GM19324 (cell line): ENCODE measurements around the gene IRF4.

ENCODE experiments used
- ATAC-seq: cut with Tn5 transposase; IDR thresholded peaks from one replicate; pipeline ENCODE4 v1.9.1; 2021; ENCODE audit warnings: mild to moderate bottlenecking, moderate library complexity; ENCODE audit not compliant: unreplicated experiment, low FRiP score

Gene IRF4

DNA sequence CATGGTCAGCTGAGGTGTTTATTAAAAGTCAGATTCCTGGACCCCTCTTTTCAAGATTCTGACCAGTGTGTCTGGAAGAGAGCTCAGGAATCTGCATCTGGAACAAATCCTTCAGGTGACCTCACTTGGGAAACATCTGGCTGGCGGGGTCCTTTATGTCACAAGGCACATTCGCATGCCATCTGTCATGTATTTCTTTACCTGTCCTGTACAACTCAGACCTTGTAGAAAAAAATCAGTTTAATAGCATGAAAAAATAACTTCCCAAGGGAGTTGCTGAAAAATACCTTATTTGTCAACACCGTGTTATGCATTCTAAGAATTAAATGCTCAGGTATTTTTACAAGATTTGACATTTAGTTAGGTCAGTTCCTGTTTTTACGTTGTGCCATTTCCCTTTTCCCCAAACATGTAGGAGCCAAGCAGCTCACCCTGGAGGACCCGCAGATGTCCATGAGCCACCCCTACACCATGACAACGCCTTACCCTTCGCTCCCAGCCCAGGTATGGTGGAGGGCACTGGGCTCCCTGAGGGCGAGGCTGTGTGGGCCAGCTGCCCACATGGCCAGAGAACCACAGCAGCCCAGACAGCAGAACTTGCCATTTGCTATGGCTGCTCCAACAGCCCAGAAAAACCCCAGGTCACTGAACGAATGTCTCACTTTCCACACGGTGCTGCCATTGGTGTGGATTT is 4.0 kb downstream of the IRF4 start:
- ATAC-seq = no peak

DNA sequence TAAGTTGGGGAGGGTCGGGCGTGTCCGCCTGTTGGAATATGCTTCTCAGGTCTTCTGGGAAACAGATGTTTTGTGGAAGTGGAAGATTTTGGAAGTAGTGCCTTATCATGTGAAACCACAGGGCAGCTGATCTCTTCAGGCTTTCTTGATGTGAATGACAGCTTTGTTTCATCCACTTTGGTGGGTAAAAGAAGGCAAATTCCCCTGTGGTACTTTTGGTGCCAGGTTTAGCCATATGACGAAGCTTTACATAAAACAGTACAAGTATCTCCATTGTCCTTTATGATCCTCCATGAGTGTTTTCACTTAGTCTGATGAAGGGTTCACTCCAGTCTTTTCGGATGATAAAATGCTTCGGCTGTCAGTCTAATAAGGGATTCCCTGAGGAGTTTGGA is 4.6 kb downstream of the IRF4 start:
- no peak for ATAC-seq

DNA sequence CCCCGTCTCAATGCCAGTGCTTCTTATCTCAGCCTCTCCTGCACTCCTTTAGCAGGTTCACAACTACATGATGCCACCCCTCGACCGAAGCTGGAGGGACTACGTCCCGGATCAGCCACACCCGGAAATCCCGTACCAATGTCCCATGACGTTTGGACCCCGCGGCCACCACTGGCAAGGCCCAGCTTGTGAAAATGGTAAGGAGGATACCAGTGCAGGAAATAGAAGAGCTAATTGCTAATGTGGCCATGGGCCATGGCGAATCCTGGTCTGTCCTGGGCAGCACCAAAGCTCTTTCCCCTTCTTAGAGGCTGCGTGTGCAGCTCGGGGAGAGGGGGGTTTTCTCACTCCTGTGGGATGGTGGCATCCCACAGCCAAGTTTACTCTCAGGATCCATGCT is 5.5 kb downstream of the IRF4 start:
- no peak for ATAC-seq

DNA sequence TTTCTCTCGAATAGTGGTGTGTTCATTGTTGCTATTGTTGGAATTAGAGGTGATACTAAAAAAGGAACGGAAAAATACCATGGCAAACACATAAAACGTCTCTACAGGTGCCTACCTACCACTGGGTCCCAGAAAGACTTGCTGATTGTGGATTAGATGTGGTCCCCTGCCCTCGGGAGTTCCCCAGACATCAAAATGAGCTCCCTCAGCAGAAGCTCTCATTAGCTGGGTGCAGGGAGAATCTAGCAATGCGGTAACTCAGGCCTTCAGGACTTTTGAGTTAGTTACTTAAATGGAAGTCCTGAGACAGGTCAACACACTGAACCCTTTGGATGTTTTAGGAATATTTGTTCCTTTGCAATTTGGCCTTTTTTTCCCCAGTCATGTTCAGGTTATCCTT is 6.1 kb downstream of the IRF4 start:
- ATAC-seq = no peak

DNA sequence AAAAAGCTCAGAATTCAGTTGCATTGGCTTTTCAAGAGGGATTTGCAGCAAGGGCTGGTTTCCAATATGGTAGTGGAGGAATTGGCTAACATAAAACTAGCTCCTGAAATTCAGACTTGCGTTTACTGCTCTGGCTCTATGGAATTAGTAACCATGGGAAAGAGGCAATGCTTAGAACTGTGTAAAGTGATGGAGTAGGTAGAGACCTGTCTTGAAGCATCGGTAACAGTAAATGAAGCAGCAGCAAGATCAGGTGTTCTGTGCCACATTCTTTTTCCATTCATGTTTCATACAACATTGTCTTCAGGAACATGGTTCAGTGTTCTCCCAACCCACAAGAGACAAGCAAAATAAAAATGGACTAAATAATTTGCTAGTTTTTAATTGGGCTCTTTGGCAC is 6.5 kb downstream of the IRF4 start:
- ATAC-seq = no peak

DNA sequence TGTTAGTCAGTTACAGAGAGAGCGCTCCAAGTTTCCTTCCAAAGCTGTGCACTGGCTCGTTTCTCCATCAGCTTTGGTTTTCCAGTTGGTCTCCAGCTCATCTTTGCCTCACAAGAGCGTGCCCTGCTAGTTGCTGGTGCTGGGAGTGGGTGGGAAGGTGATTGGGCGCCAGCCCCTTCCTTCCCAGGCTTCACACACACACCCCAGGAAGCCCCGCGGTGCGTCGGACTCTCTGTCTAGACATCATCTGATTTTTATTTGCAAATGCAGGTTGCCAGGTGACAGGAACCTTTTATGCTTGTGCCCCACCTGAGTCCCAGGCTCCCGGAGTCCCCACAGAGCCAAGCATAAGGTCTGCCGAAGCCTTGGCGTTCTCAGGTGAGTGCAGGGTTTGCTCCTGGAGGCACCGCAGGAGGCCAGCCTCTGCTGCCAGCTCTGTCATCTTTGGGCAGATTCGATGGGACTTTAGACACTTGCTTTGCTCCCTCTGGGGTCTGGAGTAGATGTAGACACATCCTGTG is 7.1 kb downstream of the IRF4 start:
- no peak for ATAC-seq

DNA sequence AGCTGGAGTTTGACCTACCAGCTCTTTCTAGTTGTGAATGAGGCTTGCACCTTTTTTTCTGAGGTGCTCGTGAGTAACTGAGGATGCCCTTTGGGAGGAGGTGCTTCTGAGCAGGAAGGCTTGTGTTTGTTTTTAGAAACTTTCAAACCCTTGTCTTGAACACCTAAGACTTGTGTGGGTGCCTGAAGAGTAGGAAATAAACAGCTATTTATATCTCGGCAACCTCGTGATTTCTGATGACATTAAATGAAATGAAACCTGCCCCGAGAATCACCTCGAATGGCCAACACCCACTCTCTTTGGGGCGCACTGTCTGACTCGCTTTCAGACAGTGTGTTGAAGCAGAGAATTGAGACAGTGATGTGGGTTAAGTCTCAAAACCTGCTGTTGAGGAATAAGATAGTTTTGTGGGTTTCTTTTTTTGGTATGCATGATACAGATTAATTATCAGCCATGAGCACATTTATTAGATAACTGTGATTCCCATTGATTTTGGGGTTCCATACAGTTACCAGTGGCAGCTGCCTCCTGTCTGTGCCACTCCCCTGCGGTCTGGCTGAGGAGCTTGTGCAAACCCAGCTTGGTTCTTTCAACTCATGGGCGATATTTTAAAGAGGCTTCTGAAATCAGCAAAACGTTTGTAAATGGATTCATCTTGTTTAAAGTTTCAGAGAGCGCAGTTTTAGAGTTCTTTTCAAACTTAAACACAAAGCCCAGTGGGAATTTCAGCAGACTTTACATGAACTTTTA is 8.4 kb downstream of the IRF4 start:
- ATAC-seq = no peak

DNA sequence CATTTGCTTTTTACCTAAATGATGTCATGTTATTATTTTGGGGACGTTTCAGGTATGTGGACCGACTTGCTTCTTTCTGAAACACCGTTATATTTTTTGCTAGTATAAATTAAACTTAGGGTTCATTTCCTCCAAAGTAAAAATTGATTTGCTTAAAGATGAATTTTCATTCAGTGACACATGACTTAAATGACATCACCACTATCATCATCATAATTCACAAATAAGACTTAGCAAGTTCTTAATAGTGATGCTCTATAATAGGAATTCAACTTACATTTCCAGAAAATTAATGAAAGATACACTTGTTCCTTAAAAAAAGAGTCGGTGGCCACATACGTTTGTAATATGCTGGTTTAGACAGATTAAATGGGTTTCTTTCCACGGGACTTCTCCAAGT is 9.3 kb downstream of the IRF4 start:
- ATAC-seq = no peak

DNA sequence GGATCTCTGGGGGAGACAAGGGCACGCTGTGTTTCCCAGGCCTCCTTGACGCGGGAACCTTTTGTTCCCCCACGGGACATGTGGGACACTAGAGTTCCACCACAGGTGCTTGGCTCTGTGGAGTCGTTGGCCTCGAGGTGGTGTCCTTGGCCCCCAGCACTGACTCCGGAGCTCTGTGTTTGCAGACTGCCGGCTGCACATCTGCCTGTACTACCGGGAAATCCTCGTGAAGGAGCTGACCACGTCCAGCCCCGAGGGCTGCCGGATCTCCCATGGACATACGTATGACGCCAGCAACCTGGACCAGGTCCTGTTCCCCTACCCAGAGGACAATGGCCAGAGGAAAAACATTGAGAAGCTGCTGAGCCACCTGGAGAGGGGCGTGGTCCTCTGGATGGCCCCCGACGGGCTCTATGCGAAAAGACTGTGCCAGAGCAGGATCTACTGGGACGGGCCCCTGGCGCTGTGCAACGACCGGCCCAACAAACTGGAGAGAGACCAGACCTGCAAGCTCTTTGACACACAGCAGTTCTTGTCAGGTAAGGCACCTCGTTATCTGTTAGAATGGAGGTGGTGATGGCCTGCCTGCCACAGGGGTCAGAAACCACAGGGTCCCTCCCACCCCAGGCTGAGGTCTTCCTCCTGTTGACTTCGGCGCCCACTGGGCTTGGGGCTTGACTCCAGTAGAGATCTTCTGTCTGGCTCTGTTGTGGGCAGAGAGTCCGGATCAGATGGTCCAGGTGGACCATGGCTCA is 9.9 kb downstream of the IRF4 start:
- no peak for ATAC-seq

DNA sequence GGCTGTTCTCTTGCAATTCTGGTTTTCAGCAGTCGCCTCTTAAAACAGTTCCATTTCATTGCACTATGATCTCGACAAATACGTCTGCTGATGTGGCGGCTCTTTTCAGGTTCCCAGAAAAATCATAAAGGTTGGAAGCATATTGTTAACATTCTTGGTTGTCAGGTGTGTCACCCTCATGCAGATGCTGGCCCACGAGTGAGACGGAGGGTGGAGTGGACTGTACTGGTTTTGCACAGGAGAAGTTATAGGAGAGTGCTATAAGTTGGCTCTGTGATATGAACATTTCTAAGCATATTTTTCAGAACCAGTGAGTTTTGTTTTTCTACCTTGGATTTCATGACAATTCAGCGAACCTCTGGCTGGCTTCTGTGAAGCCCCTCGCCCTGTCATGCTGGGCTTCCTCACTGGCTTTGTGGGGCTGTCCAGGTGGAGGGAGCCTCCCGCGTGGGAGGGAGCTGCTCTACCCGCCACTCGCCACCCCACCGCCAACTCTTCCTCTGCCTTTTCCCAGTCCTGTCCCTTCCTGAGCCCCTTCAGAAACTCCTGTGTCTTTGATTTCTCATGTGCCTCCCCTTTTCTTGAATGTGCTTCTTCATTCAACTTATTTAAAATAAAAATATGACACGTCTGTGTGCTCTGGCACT is 10.6 kb downstream of the IRF4 start:
- ATAC-seq = no peak

DNA sequence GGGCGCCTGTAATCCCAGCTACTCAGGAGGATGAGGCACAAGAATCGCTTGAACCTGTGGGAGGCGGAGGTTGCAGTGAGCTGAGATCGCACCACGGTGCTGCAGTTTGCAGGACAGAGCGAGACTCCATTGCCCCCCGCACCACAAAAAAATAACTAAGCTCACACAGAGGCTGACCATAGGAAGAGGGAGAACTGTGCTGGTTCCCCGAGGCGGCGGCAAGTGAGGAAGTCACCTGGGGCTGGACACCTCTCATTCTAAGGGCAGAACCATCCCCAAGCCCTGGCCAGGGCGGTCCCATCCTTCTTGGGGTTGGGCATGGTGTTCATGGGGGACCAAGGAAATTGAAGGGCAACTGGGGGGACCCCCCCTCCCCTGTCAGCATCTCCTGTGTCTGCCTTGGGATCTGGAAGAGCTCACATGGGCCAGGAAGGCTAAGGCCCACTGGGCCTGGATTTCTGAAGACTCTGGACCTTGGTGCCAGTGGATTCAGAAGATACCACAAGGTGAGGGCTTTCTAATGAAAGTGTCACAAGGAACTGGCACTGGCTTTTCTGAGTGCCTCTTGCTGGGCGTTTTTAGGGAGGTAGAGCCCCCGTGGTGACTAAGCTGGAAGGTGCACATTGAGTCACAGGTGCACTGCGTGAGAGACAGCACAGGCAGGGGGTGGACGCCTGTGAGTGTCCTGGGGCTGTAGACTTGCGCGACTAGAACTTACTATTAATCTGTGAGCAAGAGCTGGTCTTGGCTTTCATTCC is 11.5 kb downstream of the IRF4 start:
- ATAC-seq = no peak

DNA sequence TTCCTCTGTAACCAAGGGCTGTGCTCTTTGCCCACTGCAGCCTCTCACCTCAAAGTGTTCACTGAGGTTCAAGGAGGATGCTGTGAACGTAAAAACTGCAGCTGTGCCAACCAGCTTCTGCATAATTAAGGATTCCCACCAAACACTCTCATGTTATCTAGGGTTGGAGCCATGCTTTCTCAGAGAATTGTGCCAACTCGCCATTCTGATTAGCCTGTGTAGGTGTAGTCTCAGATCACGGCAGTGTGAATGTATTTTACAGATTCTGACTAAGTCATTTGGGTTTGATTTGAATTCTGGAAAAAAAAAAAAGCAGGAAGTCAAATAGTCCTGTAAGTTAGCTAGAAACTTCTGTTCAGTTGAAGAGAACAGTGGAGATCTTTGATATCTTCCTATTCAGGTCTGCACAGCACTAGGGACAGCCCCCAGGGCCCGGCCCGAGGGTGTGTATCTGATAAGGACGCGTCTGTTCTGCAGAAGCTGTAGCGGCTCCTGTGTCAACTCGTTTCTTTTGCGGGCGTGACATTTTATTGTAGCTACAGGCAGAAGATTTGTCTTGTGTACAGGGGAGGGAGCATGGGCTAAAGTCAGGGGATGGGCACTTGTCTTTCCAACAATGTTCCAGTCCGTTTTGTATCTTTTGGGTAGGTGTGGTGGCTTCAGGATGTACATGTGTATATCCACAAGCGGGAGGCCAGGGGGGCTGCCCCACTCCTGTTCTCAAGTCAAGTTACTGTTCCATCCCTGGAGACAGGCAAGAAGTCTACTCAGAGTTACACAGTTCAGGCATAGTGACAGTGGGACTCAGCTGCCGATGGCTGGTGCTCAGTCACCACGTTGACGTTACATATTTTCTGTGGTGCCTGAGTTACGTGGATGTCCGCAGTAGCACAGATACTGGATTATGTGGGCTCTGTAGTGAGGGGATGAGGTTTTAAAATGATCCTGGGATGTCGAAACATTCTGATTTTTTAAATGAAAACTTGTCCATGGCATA is 12.4 kb downstream of the IRF4 start:
- ATAC-seq = no peak

DNA sequence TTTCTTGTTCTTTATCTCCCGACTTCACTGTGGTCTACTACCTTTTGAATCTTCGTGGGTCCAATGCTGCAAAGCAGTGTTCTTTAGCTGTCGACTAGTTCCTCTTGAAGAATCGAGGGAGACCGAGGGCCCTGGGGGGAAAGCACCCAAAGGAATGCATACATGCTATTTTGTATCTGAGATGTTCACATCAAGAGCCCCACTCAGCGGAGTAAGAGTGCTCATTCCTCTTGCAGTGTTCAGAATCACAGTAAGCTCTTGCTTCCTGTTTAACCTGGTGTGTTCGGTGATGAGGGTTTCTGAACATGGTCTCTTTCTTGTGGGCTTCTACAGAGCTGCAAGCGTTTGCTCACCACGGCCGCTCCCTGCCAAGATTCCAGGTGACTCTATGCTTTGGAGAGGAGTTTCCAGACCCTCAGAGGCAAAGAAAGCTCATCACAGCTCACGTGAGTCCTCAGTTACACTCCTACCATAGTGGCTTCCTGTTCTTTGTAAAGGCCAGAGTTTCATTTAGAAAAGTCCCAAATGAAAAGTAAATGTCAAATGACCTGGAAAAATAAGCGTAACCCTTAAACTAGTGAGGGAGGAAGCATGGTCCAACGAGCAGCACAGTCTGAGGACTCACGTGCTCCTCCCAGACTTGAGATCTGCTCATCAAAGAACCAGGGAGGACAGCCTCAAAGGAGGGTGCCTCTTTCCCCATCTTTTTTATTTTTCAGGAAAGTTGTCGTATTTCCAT is 13.3 kb downstream of the IRF4 start:
- ATAC-seq = no peak

DNA sequence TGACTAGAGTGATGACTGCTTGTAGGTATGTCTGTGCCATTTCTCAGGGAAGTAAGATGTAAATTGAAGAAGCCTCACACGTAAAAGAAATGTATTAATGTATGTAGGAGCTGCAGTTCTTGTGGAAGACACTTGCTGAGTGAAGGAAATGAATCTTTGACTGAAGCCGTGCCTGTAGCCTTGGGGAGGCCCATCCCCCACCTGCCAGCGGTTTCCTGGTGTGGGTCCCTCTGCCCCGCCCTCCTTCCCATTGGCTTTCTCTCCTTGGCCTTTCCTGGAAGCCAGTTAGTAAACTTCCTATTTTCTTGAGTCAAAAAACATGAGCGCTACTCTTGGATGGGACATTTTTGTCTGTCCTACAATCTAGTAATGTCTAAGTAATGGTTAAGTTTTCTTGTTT is 16.6 kb downstream of the IRF4 start:
- ATAC-seq = no peak

DNA sequence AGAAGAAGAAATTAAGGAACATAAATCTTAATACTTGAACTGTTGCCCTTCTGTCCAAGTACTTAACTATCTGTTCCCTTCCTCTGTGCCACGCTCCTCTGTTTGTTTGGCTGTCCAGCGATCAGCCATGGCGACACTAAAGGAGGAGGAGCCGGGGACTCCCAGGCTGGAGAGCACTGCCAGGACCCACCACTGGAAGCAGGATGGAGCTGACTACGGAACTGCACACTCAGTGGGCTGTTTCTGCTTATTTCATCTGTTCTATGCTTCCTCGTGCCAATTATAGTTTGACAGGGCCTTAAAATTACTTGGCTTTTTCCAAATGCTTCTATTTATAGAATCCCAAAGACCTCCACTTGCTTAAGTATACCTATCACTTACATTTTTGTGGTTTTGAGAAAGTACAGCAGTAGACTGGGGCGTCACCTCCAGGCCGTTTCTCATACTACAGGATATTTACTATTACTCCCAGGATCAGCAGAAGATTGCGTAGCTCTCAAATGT is 17.1 kb downstream of the IRF4 start:
- no peak for ATAC-seq

DNA sequence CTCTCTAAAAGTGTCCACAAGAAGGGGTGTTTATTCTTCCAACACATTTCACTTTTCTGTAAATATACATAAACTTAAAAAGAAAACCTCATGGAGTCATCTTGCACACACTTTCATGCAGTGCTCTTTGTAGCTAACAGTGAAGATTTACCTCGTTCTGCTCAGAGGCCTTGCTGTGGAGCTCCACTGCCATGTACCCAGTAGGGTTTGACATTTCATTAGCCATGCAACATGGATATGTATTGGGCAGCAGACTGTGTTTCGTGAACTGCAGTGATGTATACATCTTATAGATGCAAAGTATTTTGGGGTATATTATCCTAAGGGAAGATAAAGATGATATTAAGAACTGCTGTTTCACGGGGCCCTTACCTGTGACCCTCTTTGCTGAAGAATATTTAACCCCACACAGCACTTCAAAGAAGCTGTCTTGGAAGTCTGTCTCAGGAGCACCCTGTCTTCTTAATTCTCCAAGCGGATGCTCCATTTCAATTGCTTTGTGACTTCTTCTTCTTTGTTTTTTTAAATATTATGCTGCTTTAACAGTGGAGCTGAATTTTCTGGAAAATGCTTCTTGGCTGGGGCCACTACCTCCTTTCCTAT is 17.9 kb downstream of the IRF4 start:
- no peak for ATAC-seq

DNA sequence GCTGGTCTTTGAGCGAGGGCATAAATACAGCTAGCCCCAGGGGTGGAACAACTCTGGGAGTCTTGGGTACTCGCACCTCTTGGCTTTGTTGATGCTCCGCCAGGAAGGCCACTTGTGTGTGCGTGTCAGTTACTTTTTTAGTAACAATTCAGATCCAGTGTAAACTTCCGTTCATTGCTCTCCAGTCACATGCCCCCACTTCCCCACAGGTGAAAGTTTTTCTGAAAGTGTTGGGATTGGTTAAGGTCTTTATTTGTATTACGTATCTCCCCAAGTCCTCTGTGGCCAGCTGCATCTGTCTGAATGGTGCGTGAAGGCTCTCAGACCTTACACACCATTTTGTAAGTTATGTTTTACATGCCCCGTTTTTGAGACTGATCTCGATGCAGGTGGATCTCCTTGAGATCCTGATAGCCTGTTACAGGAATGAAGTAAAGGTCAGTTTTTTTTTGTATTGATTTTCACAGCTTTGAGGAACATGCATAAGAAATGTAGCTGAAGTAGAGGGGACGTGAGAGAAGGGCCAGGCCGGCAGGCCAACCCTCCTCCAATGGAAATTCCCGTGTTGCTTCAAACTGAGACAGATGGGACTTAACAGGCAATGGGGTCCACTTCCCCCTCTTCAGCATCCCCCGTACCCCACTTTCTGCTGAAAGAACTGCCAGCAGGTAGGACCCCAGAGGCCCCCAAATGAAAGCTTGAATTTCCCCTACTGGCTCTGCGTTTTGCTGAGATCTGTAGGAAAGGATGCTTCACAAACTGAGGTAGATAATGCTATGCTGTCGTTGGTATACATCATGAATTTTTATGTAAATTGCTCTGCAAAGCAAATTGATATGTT is 19.2 kb downstream of the IRF4 start:
- no peak for ATAC-seq
